ENCODE results near the gene FABP3. TPM values are rescaled to one million over a fixed set of nuclear protein-coding genes. Genes with fewer than 3 reads are reported as not detected.

FABP3 gene
- total and polyA plus RNA-seq, 2 of the 13 experiments (the other 11 are each of a cell fraction or from before 2014, with no cell fraction given): 0.21 to 0.24 TPM

GRCh38 chr1:31417148-31417547 lies 44.3 kb upstream of the FABP3 start (continued):
- peak; percentile 69; the same call in 1 of the 2 replicates for TF ChIP-seq FOXK1 (CRISPR knock-in tag; IDR thresholded peaks at IDR 0.05; ENCODE audit: borderline replicate concordance, low read depth)
- TF ChIP-seq ARID4A (CRISPR knock-in tag; IDR thresholded peaks at IDR 0.05; ENCODE audit: borderline replicate concordance): peak; percentile 61; the same call in 1 of the 2 replicates
- no peak for TF ChIP-seq ZNF160 (CRISPR knock-in tag; IDR thresholded peaks at IDR 0.05)
- 0 out of 2 replicates have a peak, but pooled peaks have one; percentile 7 for TF ChIP-seq ZNF275 (CRISPR knock-in tag; IDR thresholded peaks at IDR 0.05; ENCODE audit: borderline replicate concordance)
- TF ChIP-seq TFAP4 (IDR thresholded peaks at IDR 0.05; ENCODE audit: borderline replicate concordance, low read depth): peak; percentile 66; the same call in 1 of the 2 replicates
- peak; percentile 99 for TF ChIP-seq NCOR1 (IDR thresholded peaks at IDR 0.05; ENCODE audit: borderline replicate concordance, low read length)
- peak; percentile 98 for TF ChIP-seq ELF3 (CRISPR knock-in tag; IDR thresholded peaks at IDR 0.05)
- no peak for TF ChIP-seq ZNF674 (CRISPR knock-in tag; IDR thresholded peaks at IDR 0.05; ENCODE audit: low read depth)
- TF ChIP-seq ZNF644 (CRISPR knock-in tag; IDR thresholded peaks at IDR 0.05; ENCODE audit: low read depth): peak; percentile 64; the same call in 1 of the 2 replicates
- TF ChIP-seq ZBTB8A (CRISPR knock-in tag; IDR thresholded peaks at IDR 0.05; ENCODE audit: borderline replicate concordance, low read depth): no peak
- TF ChIP-seq TEAD3 (CRISPR knock-in tag; optimal IDR thresholded peaks at IDR 0.05; ENCODE audit: borderline replicate concordance): peak; percentile 94
- peak; percentile 62 for TF ChIP-seq SOX13 (IDR thresholded peaks at IDR 0.05)
- TF ChIP-seq SOX13 (CRISPR knock-in tag; conservative IDR thresholded peaks at IDR 0.05 in 1 of 2, IDR thresholded peaks at IDR 0.05 in 1 of 2): peak in 1 of 2 experiments; percentile 82; a peak in 2 of 4 replicates
- peak; percentile 34; the same call in 1 of the 2 replicates for TF ChIP-seq SIN3B (IDR thresholded peaks at IDR 0.05; ENCODE audit: low read length)
- peak; percentile 93 for TF ChIP-seq ERF (CRISPR knock-in tag; IDR thresholded peaks at IDR 0.05)
- no peak for TF ChIP-seq ZNF12 (CRISPR knock-in tag; IDR thresholded peaks at IDR 0.05)
- peak; percentile 80; the same call in 1 of the 2 replicates for TF ChIP-seq ZKSCAN8 (CRISPR knock-in tag; IDR thresholded peaks at IDR 0.05; ENCODE audit: borderline replicate concordance)
- peak; percentile 94 for TF ChIP-seq MIER3 (CRISPR knock-in tag; IDR thresholded peaks at IDR 0.05; ENCODE audit: borderline replicate concordance)
- TF ChIP-seq ZNF567 (CRISPR knock-in tag; IDR thresholded peaks at IDR 0.05; ENCODE audit: borderline replicate concordance): no peak
- 0 out of 4 replicates have a peak, but pooled peaks of 1 of the 2 experiments have one; percentile 43 for TF ChIP-seq REST (IDR thresholded peaks at IDR 0.05; ENCODE audit: borderline replicate concordance in 1 of 2, low read depth in 1 of 2, low read length in 2 of 2)
- peak; percentile 26; the same call in 1 of the 2 replicates for TF ChIP-seq POGZ (CRISPR knock-in tag; IDR thresholded peaks at IDR 0.05)
